ENCODE measurements around the gene LARP4.

LARP4 gene

DNA sequence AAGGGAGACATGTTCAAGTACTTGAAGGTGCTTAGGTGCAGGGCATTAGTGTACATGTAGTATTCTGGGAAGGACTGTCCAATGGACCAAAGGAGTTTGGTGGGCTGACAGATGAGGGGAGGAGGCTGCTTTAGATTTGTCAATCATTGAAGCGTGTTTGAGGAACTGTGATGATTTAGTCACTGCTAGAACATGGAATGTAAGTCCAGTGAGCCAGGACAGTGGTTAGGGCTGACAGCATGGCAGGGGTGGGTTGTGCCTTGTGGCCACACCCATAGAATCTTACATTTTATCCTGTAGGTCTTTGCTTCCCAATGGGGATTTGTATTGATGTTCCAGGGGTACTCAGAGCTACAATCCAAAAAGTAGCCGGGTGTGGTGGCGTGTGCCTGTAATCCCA is 128.7 kb downstream of the LARP4 start:
- no peak for DNase-seq
